ELR (cell line): ENCODE data around the gene SERP2.
"Not testable (repeated sequence)": the region's sequence is repeated elsewhere in the genome, so short reads cannot be mapped to it uniquely, and the experiment has no call there.

ENCODE experiments used
- DNase-seq: peaks from one replicate; pipeline ENCODE4 v3.0.0-alpha.2; 2015; ENCODE audit warnings: low read depth

SERP2 gene

DNA sequence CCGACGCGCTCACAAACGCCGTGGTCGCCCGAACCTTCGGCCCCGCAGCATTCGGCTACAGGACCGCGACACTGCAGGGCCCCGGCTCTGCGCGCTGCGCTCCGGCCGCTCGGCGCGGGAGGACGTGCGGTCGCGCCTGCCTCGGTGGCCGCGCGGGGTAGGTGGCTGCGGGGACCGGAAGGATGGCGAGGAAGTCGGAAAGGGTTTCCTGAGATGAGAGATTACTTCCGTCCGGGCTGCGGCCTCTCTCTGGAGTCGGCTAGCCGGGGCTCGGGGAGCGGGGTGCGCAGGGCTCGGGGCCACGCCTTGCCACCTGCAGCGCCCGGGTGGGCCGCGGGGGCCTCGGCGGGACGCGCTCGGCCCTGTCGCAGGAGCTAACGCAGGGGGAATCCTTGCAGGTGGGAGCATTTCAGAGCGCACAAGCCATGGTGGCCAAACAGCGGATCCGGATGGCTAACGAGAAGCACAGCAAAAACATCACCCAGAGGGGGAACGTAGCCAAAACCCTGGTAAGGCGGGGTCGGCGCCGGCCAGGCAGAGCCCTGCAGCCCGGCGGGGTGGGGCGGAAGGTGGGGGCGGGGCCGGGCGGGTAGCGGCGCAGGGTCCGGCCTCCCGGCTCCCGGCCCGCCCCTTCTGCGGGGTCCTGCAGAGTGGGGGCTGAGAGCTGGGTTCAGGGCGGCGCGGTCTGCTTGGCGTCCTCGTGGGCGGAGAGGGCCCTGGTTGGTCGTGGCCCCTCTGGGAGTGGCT is at the start of gene SERP2:
Gene SERP2 (plus strand): TSS at position 224 of the 747 bp plus-strand sequence. CDS start 202 bp downstream, at position 426.
- peak; percentile 45 for DNase-seq

DNA sequence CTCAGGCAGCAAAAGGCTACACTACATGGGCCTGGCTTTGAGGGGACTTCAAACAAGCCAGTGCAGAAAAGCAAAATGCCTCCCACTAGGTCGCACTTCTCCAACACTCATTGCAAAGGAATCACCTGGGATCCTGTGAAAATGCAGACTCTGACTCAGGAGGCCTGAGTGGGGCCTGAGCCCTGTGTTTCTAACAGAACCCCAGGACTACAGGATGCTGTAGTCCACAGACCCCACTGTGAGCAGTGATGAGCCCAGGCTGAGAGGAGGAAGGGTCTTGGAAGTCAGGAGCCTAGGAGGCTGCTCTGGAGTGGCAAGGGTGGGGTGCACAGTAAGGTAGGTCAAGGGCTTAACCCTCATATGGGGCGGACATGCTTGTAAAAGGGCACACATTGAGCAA is 46.7 kb upstream of the SERP2 start:
- no peak for DNase-seq

DNA sequence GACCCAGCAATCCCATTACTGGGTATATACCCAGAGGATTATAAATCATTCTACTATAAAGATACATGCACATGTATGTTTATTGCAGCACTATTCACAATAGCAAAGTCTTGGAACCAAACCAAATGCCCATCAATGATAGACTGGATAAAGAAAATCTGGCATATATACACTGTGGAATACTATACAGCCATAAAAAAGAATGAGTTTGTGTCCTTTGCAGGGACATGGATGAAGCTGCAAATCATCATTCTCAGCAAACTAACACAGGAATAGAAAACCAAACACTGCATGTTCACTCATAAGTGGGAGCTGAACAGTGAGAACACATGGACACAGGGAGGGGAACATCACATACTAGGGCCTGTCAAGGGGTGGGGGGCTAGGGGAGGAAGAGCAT is 44.6 kb upstream of the SERP2 start:
- not testable (repeated sequence) for DNase-seq

DNA sequence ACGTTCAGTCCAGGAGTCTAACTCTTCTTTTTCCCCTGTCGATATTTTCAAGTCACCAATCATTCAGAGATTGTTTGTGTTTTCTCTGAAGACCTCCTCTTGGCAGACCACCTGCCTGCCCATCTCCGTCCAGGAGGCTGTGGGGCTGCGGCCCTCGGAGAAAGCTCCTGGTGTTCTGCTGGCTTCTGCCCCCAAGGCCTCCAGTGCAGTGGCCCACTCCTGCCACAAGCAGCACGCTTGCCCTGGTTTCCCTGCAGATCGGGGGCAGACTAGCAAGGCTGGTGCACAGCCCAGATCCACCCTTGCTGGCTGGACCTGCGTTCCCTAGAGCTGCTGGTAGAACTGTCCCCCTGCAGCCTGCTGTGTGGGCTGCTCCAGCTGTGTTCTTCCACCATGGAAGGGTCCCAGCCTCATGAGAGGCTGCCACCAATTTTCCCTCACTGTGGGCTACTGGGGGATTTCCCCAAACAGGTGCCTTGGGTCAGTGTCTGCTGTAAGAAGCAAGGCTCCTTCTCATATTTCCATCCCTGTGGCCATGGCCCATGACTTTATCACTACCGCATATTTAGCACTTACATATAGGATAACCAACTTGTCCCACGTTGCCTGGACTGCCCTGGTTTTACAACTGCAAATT is 43.6 kb upstream of the SERP2 start:
- no peak for DNase-seq

DNA sequence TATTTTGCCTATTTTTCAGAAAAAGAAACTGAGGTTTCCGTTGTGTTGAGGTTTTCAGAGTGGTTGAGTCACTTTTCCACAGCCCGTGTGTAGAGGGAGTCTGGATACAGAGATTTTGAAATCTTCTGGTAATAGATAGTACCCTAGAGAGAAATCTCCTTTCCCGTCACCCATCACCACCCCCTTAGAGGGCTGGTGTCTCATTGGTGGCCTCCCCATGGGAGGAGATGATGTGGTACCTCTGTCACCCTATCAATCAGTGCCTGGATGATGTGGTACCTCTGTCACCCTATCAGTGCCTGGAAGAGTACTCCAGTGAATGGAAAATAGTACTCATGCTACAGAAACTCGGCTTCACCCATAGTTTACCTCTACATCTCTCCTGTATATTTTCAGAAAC is 42.2 kb upstream of the SERP2 start:
- no peak for DNase-seq

DNA sequence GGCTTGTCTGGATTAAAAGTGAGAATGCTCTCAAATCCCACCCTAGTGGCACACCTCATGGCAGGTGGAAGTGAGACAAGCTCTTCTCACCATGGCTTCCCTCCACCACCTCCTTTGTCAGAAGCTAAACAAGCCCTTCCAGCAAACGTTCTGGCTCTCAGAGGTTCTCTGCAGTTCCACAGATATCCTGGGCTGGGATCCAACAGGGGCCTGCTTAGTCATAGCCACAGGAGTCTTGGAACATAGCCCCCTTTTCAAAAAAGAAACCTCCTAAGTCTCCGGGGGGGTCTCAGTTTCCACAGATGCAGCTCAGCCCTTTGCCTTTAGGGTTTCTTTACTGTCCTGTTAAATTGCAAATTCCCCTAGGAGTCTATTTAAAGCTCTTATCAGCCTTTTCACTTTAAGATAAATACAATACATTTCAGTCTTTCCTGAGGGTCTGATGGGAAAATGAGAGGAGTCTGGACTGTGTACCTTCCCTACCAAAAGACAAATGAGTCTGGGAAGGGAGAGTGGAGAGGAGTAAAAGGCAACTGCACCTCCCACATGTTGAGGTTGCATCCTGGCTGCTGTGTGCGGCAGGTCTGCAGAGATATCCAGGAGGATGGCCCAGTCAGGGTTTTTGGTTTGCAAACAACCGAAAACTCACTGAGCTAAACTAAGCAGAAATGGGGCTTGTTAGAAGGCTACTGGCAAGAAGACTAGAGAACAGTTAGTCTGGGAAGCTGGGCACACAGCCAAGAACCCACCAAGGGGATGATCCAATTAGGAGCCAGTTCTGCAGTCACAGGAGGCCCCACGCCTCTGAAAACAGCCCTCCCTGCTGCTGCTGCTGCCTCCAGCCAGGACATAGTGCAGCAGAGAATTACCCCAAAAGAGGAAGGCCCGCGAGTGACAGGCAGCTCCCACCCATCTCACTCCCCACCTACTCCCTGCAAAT is 41.4 kb upstream of the SERP2 start:
- DNase-seq: peak; percentile 68

DNA sequence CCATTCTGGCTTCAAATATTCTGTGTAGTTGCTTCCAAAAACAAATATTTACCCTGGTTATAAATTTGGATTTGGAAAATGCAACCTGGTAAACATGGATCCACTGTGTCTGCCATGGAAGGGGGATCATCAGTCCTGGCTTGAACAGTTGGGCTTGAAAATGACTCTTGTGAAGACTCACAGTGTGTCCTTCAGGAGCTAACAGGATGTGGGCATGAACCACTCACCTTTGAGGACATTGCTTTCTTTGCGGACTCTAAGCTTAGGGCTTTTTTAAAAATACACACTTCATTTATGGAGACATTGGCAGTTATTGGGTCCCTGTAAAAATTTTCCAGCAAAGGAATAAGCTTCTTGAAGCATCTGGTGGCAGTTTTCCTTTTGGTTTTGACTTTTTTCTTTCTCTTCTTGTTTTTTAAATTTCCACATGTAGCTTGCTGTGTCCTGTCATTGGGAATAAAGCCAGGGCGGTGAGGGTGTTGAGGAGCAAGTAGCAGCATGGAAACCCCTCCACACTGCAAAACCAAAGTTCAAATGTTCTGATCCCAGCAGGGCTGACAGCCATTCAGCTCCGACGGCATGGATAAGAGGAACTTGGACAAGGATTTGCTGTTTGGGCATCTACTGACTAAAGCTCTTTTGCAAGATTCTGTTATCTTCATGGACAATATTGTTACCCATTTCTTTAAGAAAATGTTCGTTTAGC is 39.5 kb upstream of the SERP2 start:
- peak; percentile 10 for DNase-seq

DNA sequence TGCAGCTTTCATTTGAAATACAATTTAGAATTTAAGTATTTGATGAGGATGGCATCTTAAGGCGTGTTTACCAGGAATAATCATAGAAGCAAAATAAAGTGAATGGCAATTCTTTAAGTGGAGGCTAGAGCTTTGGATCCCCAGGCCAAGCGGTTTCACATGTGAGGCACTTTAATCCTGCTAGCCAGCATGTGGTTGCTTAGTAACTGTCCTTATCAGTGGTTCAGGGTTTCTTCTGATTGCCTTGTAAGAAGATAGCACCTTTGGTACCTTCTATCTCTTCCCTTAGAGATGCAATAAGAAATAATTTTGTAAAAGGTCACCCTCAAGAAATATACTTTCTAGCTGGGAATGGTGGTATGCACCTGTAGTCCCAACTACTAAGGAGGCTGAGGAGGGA is 38.9 kb upstream of the SERP2 start:
- DNase-seq: no peak

DNA sequence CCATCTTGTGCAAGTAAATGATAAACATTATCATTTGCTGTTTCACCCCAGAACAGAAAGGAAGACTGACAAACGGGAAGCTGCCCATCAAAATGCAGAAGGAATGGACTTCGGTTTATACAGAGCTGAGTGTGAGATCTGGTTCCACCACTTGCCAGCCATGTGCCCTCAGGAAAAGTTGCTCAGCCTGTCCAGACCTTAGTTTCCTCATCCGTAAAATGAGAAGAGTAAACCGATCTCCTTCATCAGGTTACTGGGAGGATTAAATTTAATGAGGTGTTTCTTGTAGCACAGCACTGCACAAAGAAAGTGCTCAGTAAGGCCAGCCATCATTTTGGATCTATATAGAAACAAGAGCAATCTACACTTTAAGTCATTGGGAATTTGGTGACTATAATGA is 36.7 kb upstream of the SERP2 start:
- DNase-seq: no peak

DNA sequence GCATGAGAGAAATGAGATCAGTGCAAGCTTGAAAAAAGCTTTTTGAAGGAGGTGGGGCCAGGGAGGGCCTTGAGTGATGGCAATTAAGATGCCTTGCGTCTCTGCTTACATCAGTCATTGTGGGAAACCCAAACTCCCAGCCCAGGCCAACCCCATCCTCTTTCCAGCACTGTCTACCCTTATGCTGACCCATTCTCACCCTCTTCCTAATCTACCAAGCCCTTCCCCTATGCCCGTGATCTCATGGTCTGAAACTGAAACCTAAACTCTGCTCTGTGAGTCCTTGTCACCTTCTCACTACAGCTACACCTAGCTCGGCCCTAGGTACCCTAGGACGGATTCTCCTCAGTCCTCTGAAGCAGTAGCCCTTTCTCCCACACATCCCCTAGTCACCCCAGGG is 36.0 kb upstream of the SERP2 start:
- DNase-seq: no peak

DNA sequence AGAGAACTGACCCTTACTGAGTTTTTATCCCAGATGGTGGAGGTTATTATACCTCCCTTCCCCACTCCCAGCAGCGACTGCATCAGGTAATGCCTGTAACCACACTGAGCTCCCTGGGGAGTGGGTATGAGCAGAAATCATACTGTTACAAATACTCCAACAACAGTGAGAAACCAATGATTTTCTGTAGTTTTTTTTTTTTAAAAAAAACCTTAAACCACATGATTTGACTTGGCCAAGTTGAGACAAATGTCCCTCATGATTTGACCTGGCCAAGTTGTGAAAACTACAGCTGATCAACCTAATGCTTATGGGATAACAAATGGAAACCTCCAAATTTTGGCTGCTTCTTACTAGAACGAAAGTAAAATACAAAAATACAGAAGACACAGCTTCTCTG is 33.1 kb upstream of the SERP2 start:
- no peak for DNase-seq

DNA sequence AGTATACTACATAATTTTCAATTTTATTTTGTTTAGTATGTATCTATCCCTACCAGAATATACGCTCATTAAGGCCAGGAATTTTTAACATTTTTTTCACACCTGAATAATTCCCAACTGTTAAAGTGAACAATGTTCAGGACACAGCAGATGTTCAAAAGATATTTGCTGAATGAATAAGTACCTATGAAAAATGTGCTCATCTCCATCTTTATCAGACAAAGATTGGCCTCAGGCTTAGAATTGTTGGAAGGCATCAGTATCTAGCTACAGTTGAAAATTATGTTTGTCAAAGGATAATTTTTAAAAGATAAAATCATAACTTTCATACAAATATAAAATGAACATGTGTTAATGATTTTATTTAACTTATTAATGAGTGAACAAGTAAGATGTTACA is 30.9 kb upstream of the SERP2 start:
- no peak for DNase-seq

DNA sequence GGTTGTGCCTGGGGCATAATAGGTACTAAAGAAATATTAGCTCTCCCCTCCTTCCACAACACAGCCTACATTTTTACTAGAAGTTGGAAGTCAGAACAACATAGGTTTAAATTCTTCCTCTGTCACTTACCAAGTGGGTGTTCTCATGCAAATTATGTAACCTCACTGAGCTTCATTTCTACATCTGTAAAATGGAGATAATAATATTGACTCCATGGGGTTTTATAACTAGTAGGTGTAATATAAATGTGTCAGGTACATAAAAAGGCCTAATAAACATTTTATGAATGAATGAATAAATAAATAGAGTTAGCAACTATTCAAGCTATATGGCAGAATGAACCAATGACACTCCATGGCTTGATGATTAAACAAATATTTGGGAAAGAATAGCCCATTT is 27.1 kb upstream of the SERP2 start:
- no peak for DNase-seq

DNA sequence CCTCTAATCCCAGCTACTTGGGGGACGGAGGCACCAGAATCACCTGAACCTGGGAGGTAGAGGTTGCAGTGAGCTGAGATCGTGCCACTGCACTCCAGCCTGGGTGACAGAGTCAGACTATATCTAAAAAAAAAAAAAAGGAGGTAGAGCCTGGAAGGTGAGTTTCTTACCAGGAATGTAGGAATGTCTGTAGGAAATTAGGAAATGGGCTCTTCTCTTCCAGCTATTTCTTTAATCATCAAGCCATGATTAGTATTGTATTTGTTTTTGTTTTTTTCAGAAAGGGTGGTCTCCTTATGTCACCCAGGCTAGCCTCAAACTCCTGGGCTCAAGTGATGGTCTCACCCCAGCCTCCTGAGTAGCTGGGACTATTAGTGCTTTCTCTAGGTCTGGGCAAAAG is 26.3 kb upstream of the SERP2 start:
- DNase-seq: peak; percentile 23

DNA sequence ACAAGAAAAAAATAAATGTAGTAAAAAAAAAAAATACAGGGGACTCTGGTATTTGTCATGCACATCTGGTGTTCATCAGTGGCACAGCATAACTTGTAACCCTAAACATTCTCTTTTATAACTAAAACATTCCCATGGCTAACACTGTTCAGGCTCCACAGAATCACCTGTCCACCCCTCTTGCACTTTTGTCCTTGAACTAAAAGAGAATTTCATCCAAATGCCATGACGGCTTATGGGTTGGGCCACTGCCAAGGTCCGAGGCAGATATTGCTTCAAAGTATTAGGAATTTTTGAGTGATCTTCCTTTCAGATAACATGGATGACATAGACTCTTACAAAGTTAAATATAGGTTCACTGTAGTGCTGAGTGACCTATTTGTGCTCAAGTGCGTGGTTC is 25.7 kb upstream of the SERP2 start:
- DNase-seq: no peak

DNA sequence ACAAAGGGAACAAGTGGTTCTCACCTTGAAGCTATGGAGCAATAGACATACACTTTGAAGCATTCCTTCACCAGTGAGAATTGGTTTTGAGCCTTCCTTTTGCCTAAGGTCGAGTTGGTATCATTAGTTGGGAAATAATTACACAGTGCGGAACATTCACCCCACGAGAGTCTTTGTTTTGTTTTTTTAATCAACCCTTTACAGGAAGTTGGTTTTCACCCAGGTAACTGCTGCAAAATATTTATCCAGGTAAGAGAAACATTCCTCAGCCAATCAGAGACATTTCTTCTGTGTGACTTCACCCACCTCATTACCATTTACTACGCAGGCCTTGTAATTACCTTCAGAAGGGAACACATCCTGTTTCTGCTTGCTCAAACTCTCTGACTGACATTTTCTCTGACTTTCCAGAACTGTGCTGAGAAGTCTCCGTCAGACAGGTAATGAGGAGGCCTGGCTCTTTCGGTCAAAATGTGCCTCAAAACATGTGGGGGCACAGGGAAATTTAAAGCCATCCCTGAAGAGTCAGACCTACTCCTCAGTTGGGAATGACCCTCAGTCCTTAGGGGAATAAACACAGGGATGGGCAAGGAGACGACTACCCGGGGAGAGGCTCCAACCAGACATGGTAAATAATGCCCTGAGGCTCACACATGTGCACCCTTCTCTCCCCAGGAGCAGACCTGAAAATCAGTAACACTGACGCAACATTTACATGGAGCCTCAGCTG is 22.7 kb upstream of the SERP2 start:
- DNase-seq: no peak

DNA sequence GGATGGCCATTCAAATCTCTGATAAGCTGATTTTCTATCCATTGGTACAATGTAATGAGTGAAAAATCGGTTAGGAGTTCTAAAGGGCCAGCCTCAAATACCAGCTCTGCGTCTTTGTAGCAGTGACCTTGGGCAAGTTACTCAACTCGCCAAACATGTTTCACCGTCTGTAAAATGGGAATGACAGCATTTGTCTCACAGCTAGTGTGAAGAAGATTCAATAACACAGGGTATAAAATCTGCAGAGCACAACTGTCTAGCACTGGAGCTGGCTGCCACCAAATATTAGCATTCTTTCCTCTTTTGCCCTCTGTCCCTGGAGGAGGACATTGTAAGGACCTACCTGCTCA is 22.1 kb upstream of the SERP2 start:
- DNase-seq: no peak

DNA sequence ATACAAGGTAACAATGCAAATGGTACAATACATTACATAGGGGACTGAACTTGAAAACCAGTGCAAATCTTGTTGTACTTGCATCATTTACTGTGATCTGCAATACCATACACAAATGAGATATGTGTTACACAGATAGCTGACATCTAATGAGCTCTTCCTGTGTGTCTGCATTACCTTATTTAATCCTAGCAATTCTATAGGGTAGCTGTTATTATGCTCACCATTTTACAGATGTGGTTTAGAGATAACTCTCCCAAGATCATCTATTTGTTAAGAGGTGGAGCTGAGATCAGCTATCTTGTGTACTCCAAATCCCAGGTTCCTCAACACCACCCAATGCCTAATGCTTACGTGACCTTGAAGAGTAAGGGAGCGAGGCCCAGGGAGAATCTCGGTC is 21.4 kb upstream of the SERP2 start:
- no peak for DNase-seq

DNA sequence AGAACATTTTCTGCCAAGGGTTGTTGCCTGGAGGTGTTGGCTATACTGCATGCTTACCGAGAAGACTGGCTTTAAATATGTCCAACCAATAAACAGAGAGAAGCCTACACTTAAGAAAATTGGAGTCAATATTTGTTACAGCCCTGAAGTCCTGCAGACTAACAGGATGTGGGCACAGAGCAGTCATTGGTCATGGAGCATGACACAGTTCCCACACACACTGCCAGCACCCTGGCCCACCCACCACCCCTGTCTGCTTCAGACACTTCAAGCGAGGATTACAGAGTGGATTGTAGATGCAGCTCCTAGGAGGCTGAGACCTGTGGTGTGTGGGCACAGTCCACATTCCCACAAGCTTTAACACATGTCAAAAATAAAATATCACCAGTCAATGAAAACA is 21.0 kb upstream of the SERP2 start:
- DNase-seq: peak; percentile 47

DNA sequence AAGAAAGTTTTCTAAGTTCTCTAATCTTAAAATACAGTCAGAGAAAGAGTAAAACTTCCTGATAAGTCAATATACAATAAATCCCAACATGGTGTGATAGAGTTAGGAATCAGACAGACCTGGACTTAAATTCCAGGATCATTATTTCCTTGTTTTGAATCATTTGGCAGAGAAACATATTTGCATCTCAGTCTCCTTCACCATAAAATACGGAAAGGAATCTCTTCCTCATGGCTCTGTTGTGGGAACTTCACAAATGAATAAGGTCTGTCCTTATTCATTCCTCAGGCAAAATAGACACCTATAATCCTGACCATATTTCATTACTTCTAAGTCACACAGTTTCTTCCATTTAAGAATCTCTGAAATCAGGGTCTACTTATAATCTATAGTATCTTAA is 19.3 kb upstream of the SERP2 start:
- DNase-seq: no peak

DNA sequence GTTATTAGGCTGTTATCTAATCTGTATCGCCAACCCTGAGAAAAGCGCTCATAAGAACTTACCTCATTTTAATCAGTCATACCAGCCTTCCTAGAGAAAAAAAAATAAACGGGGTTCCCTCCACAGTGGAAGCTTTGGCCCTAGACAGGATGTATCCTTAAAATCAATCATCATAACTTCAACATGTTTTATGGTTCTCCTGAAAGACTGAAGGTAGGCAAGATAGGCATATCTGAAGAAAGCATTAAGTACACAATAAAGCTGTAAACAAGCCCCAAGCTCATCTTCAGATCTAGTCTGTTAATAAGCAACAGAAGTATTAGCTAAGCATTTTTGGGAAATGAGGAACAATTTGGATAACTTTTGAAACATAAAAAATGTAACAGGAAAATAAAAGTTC is 18.7 kb upstream of the SERP2 start:
- no peak for DNase-seq

DNA sequence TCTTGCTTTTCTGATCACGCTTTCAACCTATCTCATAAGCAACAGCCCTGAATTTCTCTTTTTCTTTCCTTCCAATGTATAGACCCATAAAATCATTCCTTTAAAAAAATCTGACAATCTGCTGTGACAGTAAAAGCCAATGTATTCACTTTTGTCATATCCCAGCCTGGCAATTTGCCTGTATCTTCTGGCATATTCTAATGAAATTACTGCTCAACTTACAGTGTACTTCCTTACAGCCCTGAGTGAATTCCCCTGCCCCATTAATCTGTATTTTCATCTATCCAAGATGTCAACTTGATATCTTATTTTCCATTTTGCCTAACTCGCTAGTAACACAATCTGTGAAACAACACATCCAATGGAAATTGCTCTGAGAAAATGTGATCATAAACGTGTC is 18.0 kb upstream of the SERP2 start:
- DNase-seq: no peak
